ENCODE measurements around the gene PLK4. TPM values are rescaled to one million over a fixed set of nuclear protein-coding genes. Genes with fewer than 3 reads are reported as not detected.

Gene PLK4
- total RNA-seq, 1 experiment from 2014 or later: 40.2 TPM

DNA sequence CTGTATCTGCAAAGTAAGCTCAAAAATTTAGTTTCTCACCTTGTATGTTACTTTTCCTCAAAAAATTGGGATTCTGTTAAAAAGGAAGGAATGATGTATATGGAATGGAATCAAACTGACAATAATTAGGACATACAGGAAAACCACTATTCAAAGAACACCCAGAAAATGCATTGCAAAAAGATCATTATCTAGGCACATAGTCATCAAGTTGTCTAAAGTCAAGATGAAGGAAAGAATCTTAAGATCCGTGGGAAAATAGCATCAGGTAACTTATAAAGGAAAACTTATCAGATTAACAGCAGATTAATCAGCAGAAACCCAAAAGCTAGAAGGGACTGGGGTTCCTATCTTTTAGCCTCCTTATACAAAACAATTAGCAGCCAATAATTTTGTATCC is 23.1 kb upstream of the PLK4 start:
- Histone ChIP-seq H3T11ph (ENCODE audit: low read length) (no peak overlapping the region), H2BK5ac (ENCODE audit: insufficient read length, low read length) (no peak overlapping the region), H3K56ac (ENCODE audit: insufficient read length, low read depth, low read length) (no peak overlapping the region), H4K8ac (replicated peaks; ENCODE audit: insufficient read length, low read depth, low read length) (no peak overlapping the region), H2AFZ (ENCODE audit: low read length) (no peak overlapping the region), H2BK15ac (ENCODE audit: low read depth, low read length) (no peak overlapping the region), H3K4me1 (ENCODE audit: insufficient read depth, low read length) (peaks cover 5% of the 10 kb centered on the region; the same call in 1 of the 2 replicates), H3K14ac (ENCODE audit: insufficient read depth, low read length) (no peak overlapping the region), H4K91ac (ENCODE audit: insufficient read length, low read depth, low read length) (no peak overlapping the region), H2BK120ac (ENCODE audit: low read depth, low read length, poor library complexity, severe bottlenecking) (no peak overlapping the region), H3K18ac (ENCODE audit: insufficient read length, low read depth, low read length) (no peak overlapping the region), H3K27ac (ENCODE audit: insufficient read length, low read depth, low read length) (no peak overlapping the region), H3K79me2 (ENCODE audit: insufficient read depth, low read length) (no peaks in the 10 kb centered on the region; the same call in 1 of the 2 replicates), H2AK5ac (ENCODE audit: insufficient read length, low read length) (no peak overlapping the region), H2BK12ac (ENCODE audit: insufficient read length, low read depth, low read length) (no peak overlapping the region), H3K9me3 (ENCODE audit: control insufficient read depth, low read depth, low read length) (no peaks in the 10 kb centered on the region), H3K27me3 (ENCODE audit: insufficient read depth, low read length) (no peaks in the 10 kb centered on the region), H3K79me1 (ENCODE audit: insufficient read depth, low read depth, low read length, poor library complexity, severe bottlenecking) (no peaks in the 10 kb centered on the region), H3K23ac (ENCODE audit: insufficient read length, low read depth, low read length) (no peak overlapping the region), H4K5ac (ENCODE audit: insufficient read length, low read depth, low read length) (no peak overlapping the region), H4K20me1 (ENCODE audit: control insufficient read depth, insufficient read depth, insufficient read length) (no peaks in the 10 kb centered on the region), H3K23me2 (ENCODE audit: insufficient read length, low read depth, low read length, poor library complexity, severe bottlenecking) (no peaks in the 10 kb centered on the region), H2BK20ac (ENCODE audit: low read depth, low read length, poor library complexity, severe bottlenecking) (no peak overlapping the region), H3K9ac (ENCODE audit: extremely low read depth, insufficient read length, low read length) (no peak overlapping the region), H3K4me2 (ENCODE audit: insufficient read depth, insufficient read length, low read length) (no peak overlapping the region), H3K4ac (ENCODE audit: low read depth, low read length) (no peak overlapping the region)
- no CpG with 5 or more reads among the region's 1 CpG for WGBS (ENCODE audit: extremely low coverage, insufficient read length, low lambda C conversion rate)
- H3K36me3 Mint-ChIP-seq (ENCODE audit: insufficient read depth in 1 of 3, low read depth in 3 of 3): peaks cover 24 to 40% (median 24%) of the 10 kb centered on the region in 3 experiments
- H3K9me3 Mint-ChIP-seq: peaks cover 26 to 28% of the 10 kb centered on the region in 2 experiments
- TF ChIP-seq, protein P1, sequence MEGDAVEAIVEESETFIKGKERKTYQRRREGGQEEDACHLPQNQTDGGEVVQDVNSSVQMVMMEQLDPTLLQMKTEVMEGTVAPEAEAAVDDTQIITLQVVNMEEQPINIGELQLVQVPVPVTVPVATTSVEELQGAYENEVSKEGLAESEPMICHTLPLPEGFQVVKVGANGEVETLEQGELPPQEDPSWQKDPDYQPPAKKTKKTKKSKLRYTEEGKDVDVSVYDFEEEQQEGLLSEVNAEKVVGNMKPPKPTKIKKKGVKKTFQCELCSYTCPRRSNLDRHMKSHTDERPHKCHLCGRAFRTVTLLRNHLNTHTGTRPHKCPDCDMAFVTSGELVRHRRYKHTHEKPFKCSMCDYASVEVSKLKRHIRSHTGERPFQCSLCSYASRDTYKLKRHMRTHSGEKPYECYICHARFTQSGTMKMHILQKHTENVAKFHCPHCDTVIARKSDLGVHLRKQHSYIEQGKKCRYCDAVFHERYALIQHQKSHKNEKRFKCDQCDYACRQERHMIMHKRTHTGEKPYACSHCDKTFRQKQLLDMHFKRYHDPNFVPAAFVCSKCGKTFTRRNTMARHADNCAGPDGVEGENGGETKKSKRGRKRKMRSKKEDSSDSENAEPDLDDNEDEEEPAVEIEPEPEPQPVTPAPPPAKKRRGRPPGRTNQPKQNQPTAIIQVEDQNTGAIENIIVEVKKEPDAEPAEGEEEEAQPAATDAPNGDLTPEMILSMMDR (conservative IDR thresholded peaks at IDR 0.05): no peak
- H3K27me3 Mint-ChIP-seq (ENCODE audit: low read depth): no peaks in the 10 kb centered on the region
- DNase-seq: no peak
- H3K4me1 Mint-ChIP-seq: peaks cover 20 to 33% of the 10 kb centered on the region in 2 experiments
- no peak overlapping the region for H3K27ac Mint-ChIP-seq
- H3K4me3 Mint-ChIP-seq: no peak overlapping the region

Measured in H9 (cell line).